IMR-90 (cell line): ENCODE measurements around the gene STOX2. TPM values are rescaled to one million over a fixed set of nuclear protein-coding genes. Genes with fewer than 3 reads are reported as not detected.

ENCODE experiments used
- ATAC-seq: fragments of 200-7000 bp; cut with Tn5 transposase; 2 replicates; pipeline ENCODE4 v1.9.1; 2020; ENCODE audit warnings: low read depth, mild to moderate bottlenecking, moderate library complexity
- BruUV-seq: library from RNA; stranded (reverse); fragments of 400-500 nt; replicated peaks from 2 replicates; lab custom pipeline; 2021; lab: Mats Ljungman, UMichigan
- CTCF ChIA-PET: fragments of 300-600 bp; formaldehyde crosslinking; extraction: SDS; loops from one replicate; lab custom pipeline; 2021; ENCODE audit warnings: antibody characterized with exemption; lab: Yijun Ruan, JAX
- POLR2A ChIA-PET: fragments of 300-600 bp; sonication (Branson Sonifier 250); formaldehyde crosslinking; loops from one replicate; lab custom pipeline; 2022; ENCODE audit warnings: antibody characterized with exemption; ENCODE audit not compliant: unreplicated experiment; lab: Charles Lee
- DNase-seq: peaks from one replicate; pipeline ENCODE4 v3.0.0; 2013
- H2AFZ ChIP-seq: replicated peaks from 2 replicates; pipeline ENCODE3; 2013; ENCODE audit warnings: low read length, mild to moderate bottlenecking; ENCODE audit not compliant: poor library complexity
- H2AK5ac ChIP-seq: 2 replicates; pipeline ENCODE4 v1.6.1; 2013; ENCODE audit warnings: low read depth, low read length, inconsistent platforms
- H2AK9ac ChIP-seq: replicated peaks from 2 replicates; pipeline ENCODE3; 2013; ENCODE audit warnings: mild to moderate bottlenecking, low read depth, low read length, moderate library complexity; ENCODE audit not compliant: poor library complexity
- H2BK120ac ChIP-seq: 2 replicates; pipeline ENCODE4 v1.6.1; 2013; ENCODE audit warnings: low read depth, low read length, inconsistent platforms
- H2BK15ac ChIP-seq: 3 replicates; pipeline ENCODE4 v1.6.1; 2013; ENCODE audit warnings: low read depth, low read length, inconsistent platforms
- H2BK20ac ChIP-seq: 2 replicates; pipeline ENCODE4 v1.6.1; 2013; ENCODE audit warnings: low read depth, mild to moderate bottlenecking, inconsistent platforms, low read length, moderate library complexity
- H2BK5ac ChIP-seq: 2 replicates; pipeline ENCODE4 v1.6.1; 2013; ENCODE audit warnings: mild to moderate bottlenecking, low read depth, low read length, inconsistent platforms; ENCODE audit not compliant: poor library complexity, severe bottlenecking
- H3K14ac ChIP-seq: replicated peaks from 2 replicates; pipeline ENCODE4 v1.6.1; 2013; ENCODE audit warnings: low read depth, low read length, inconsistent platforms
- H3K18ac ChIP-seq: 2 replicates; pipeline ENCODE4 v1.6.1; 2013; ENCODE audit warnings: low read depth, low read length, control low read depth
- H3K23ac ChIP-seq: 2 replicates; pipeline ENCODE4 v1.6.1; 2013; ENCODE audit warnings: low read depth, low read length, inconsistent platforms
- H3K27ac ChIP-seq: 2 replicates; pipeline ENCODE4 v1.5.1; 2013; ENCODE audit warnings: mild to moderate bottlenecking, control low read depth, low read length; ENCODE audit not compliant: insufficient read depth
- H3K27me3 ChIP-seq: 2 replicates; pipeline ENCODE4 v1.6.1; 2013; ENCODE audit warnings: low read length; ENCODE audit not compliant: control insufficient read depth, insufficient read depth
- H3K36me3 ChIP-seq: 2 replicates; pipeline ENCODE4 v1.6.1; 2013; ENCODE audit warnings: low read length, mixed read lengths; ENCODE audit not compliant: control insufficient read depth, insufficient read depth
- H3K4ac ChIP-seq: 2 replicates; pipeline ENCODE4 v1.6.1; 2013; ENCODE audit warnings: low read depth, low read length, inconsistent platforms
- H3K4me1 ChIP-seq: 2 replicates; pipeline ENCODE4 v1.6.1; 2013; ENCODE audit warnings: low read length, mixed read lengths; ENCODE audit not compliant: control insufficient read depth, insufficient read depth
- H3K4me2 ChIP-seq: 2 replicates; pipeline ENCODE4 v1.6.1; 2013; ENCODE audit warnings: low read depth, mild to moderate bottlenecking, control low read depth, low read length, moderate library complexity
- H3K4me3 ChIP-seq: 2 replicates; pipeline ENCODE4 v1.5.1; 2013; ENCODE audit warnings: low read depth, mild to moderate bottlenecking, control low read depth, low read length, moderate library complexity; ENCODE audit not compliant: insufficient read depth
- H3K56ac ChIP-seq: 2 replicates; pipeline ENCODE4 v1.6.1; 2013; ENCODE audit warnings: low read length, inconsistent platforms; ENCODE audit not compliant: insufficient read depth; ENCODE audit errors: extremely low read depth
- H3K79me1 ChIP-seq, 2 experiments: 2 replicates each; pipeline ENCODE4 v1.6.1; 2013; ENCODE audit warnings: low read length in 2 of 2, inconsistent platforms in 1 of 2, low read depth in 1 of 2
- H3K9ac ChIP-seq: 2 replicates; pipeline ENCODE4 v1.6.1; 2013; ENCODE audit warnings: low read depth, low read length, control low read depth
- H3K9me1 ChIP-seq: 2 replicates; pipeline ENCODE4 v1.6.1; 2013; ENCODE audit warnings: low read length, inconsistent platforms; ENCODE audit not compliant: insufficient read depth
- H3K9me3 ChIP-seq: 2 replicates; pipeline ENCODE4 v1.6.1; 2013; ENCODE audit warnings: low read length; ENCODE audit not compliant: control insufficient read depth, insufficient read depth
- H4K20me1 ChIP-seq: 2 replicates; pipeline ENCODE4 v1.6.1; 2013; ENCODE audit warnings: low read length, inconsistent platforms; ENCODE audit not compliant: insufficient read depth
- H4K5ac ChIP-seq: 2 replicates; pipeline ENCODE4 v1.6.1; 2013; ENCODE audit warnings: mild to moderate bottlenecking, low read depth, low read length, control low read depth
- H4K8ac ChIP-seq, 2 experiments: 2 replicates each; pipeline ENCODE4 v1.6.1; 2013; ENCODE audit warnings: low read depth in 2 of 2, low read length in 2 of 2, control low read depth in 1 of 2, inconsistent platforms in 1 of 2
- H4K91ac ChIP-seq: 2 replicates; pipeline ENCODE4 v1.6.1; 2013; ENCODE audit warnings: low read depth, low read length, inconsistent platforms; ENCODE audit not compliant: insufficient read depth
- BHLHE40 ChIP-seq: fragments of 150-350 bp; IDR thresholded peaks from 2 replicates; pipeline ENCODE4 v1.6.1; 2016; ENCODE audit warnings: mild to moderate bottlenecking, low read depth, low read length
- CHD1 ChIP-seq: IDR thresholded peaks from 2 replicates; pipeline ENCODE4 v1.6.1; 2012; ENCODE audit warnings: low read depth, low read length, improper control_type of control experiment
- ELK1 ChIP-seq: fragments of 150-350 bp; IDR thresholded peaks from 2 replicates; pipeline ENCODE4 v1.6.1; 2016; ENCODE audit warnings: low read depth, mild to moderate bottlenecking, low read length, moderate library complexity, borderline replicate concordance
- MAFK ChIP-seq: IDR thresholded peaks from 2 replicates; pipeline ENCODE4 v1.6.1; 2012; ENCODE audit warnings: low read depth, low read length, improper control_type of control experiment
- MXI1 ChIP-seq: IDR thresholded peaks from 2 replicates; pipeline ENCODE4 v1.6.1; 2012; ENCODE audit warnings: low read depth, mild to moderate bottlenecking, low read length, moderate library complexity, borderline replicate concordance
- NFE2L2 ChIP-seq: fragments of 150-350 bp; IDR thresholded peaks from 2 replicates; pipeline ENCODE4 v1.6.1; 2016; ENCODE audit warnings: low read depth, mild to moderate bottlenecking, low read length
- POLR2A ChIP-seq: IDR thresholded peaks from 2 replicates; pipeline ENCODE4 v1.6.1; 2012; ENCODE audit warnings: mild to moderate bottlenecking, low read depth, low read length
- RAD21 ChIP-seq: IDR thresholded peaks from 2 replicates; pipeline ENCODE4 v1.6.1; 2012; ENCODE audit warnings: low read length, improper control_type of control experiment
- RCOR1 ChIP-seq: IDR thresholded peaks from 2 replicates; pipeline ENCODE4 v1.6.1; 2012; ENCODE audit warnings: mild to moderate bottlenecking, low read length, improper control_type of control experiment; ENCODE audit not compliant: insufficient replicate concordance
- RFX5 ChIP-seq: IDR thresholded peaks from 2 replicates; pipeline ENCODE4 v1.8.0; 2012; ENCODE audit warnings: low read depth, mild to moderate bottlenecking, low read length, moderate library complexity
- SMC3 ChIP-seq: fragments of 150-350 bp; IDR thresholded peaks from 2 replicates; pipeline ENCODE4 v1.6.1; 2016; ENCODE audit warnings: low read depth, mild to moderate bottlenecking, antibody characterized with exemption, low read length, moderate library complexity
- WGBS, 2 experiments: methylation state at CpG; one replicate each; pipeline versions ENCODE4 v1.1.5 to v1.1.7; 2013; ENCODE audit warnings: missing lambda C conversion rate in 2 of 2; ENCODE audit not compliant: insufficient read length in 1 of 2; ENCODE audit errors: extremely low coverage in 2 of 2; 5-methylcytosine and 5-hydroxymethylcytosine counted together
- dilution Hi-C: fragments of 300-500 bp; cut with HindIII; formaldehyde crosslinking; loops from one replicate; pipeline ENCODE4 v1.14.3; 2018; ENCODE audit warnings: low sequenced_read_pairs; ENCODE audit not compliant: unreplicated experiment
- in situ Hi-C: fragments of 300-500 bp; cut with MboI; formaldehyde crosslinking; loops from 3 replicates; pipeline ENCODE4 v1.14.3; 2019; ENCODE audit warnings: low sequenced_read_pairs, inconsistent platforms, mixed read lengths
- intact Hi-C: fragments of 100-400 bp; cut with micrococcal nuclease; formaldehyde crosslinking; loops from 2 replicates; pipeline ENCODE4 v1.10.0; 2022
- polyA plus RNA-seq, 3 experiments: library from polyadenylated mRNA; depleted of rRNA; stranded (reverse); fragments of >200 nt; gene quantifications; 2 replicates each; pipeline ENCODE4 v1.2.3, GENCODE V29; 2012; ENCODE audit warnings: low replicate concordance in 1 of 3
- total RNA-seq: library from RNA; depleted of rRNA; stranded (reverse); fragments of >200 nt; gene quantifications from 2 replicates; pipeline ENCODE4 v1.2.3, GENCODE V29; 2012
- TF ChIP-seq, protein P1 (sequence below): conservative IDR thresholded peaks from 2 replicates; pipeline ENCODE4 v1.5.1; 2012; ENCODE audit warnings: mild to moderate bottlenecking, low read depth, low read length, improper control_type of control experiment

Gene STOX2
- total and polyA plus RNA-seq, 2 of the 4 experiments (the other 2 are of a cell fraction), result 1.1 to 5.4 TPM

GRCh38 chr4:183969596-183969995, 64.5 kb downstream of the STOX2 start:
- Histone ChIP-seq H2BK5ac (no peak overlapping the region), H3K9me3 (no peaks in the 10 kb centered on the region), H2BK120ac (no peak overlapping the region), H3K4me2 (no peak overlapping the region), H3K4me1 (peaks cover 6% of the 10 kb centered on the region; the same call in 1 of the 2 replicates), H4K20me1 (no peaks in the 10 kb centered on the region), H3K36me3 (no peaks in the 10 kb centered on the region), H3K27me3 (no peaks in the 10 kb centered on the region), H2AFZ (no peak overlapping the region), H2BK20ac (no peak overlapping the region), H2AK9ac (no peak overlapping the region), H4K5ac (no peak overlapping the region), H3K4me3 (no peak overlapping the region), H3K56ac (no peak overlapping the region), H4K8ac (no peak overlapping the region), H2AK5ac (no peak overlapping the region), H3K9me1 (no peaks in the 10 kb centered on the region; the same call in 1 of the 2 replicates), H3K23ac (no peak overlapping the region), H3K4ac (no peak overlapping the region), H3K79me1 (no peaks in the 10 kb centered on the region), H3K14ac (no peak overlapping the region), H3K18ac (no peak overlapping the region), H3K9ac (no peak overlapping the region), H4K91ac (no peak overlapping the region), H3K27ac (no peak overlapping the region), H2BK15ac (no peak overlapping the region)
- no peak for DNase-seq
- BruUV-seq, result no TSS peak
- CTCF ChIA-PET, result no interaction called here
- dilution Hi-C loops, result no loop called here
- no peak for ATAC-seq
- intact Hi-C loops, result no loop called here
- POLR2A ChIA-PET, result no interaction called here
- in situ Hi-C loops, result no loop called here
- no peak for TF ChIP-seq MAFK
- TF ChIP-seq, protein P1, sequence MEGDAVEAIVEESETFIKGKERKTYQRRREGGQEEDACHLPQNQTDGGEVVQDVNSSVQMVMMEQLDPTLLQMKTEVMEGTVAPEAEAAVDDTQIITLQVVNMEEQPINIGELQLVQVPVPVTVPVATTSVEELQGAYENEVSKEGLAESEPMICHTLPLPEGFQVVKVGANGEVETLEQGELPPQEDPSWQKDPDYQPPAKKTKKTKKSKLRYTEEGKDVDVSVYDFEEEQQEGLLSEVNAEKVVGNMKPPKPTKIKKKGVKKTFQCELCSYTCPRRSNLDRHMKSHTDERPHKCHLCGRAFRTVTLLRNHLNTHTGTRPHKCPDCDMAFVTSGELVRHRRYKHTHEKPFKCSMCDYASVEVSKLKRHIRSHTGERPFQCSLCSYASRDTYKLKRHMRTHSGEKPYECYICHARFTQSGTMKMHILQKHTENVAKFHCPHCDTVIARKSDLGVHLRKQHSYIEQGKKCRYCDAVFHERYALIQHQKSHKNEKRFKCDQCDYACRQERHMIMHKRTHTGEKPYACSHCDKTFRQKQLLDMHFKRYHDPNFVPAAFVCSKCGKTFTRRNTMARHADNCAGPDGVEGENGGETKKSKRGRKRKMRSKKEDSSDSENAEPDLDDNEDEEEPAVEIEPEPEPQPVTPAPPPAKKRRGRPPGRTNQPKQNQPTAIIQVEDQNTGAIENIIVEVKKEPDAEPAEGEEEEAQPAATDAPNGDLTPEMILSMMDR, result no peak
- TF ChIP-seq RFX5, result no peak
- TF ChIP-seq SMC3, result no peak
- TF ChIP-seq RCOR1, result no peak
- TF ChIP-seq RAD21, result no peak
- no peak for TF ChIP-seq ELK1
- no peak for TF ChIP-seq POLR2A
- no peak for TF ChIP-seq BHLHE40
- TF ChIP-seq NFE2L2, result no peak
- TF ChIP-seq MXI1, result no peak
- no peak for TF ChIP-seq CHD1
- no CpG with 5 or more reads among the region's 4 CpGs for WGBS, 2 experiments
